Osteocyte (in vitro differentiated cells): ENCODE measurements around the gene FANCC. TPM values are rescaled to one million over a fixed set of nuclear protein-coding genes. Genes with fewer than 3 reads are reported as not detected.

Source experiments
- DNase-seq: peaks from one replicate; pipeline ENCODE4 v3.0.0; 2021; ENCODE audit warnings: mixed read lengths; ENCODE audit not compliant: unreplicated experiment; ENCODE audit errors: extremely low spot score
- H3K27ac Mint-ChIP-seq: one replicate; pipeline ENCODE4 v1.8.0; 2021; ENCODE audit warnings: mild to moderate bottlenecking, mixed read lengths; ENCODE audit not compliant: unreplicated experiment
- H3K27me3 Mint-ChIP-seq: one replicate; pipeline ENCODE4 v1.8.0; 2021; ENCODE audit warnings: mixed read lengths; ENCODE audit not compliant: unreplicated experiment
- H3K36me3 Mint-ChIP-seq: one replicate; pipeline ENCODE4 v1.8.0; 2021; ENCODE audit warnings: mixed read lengths; ENCODE audit not compliant: unreplicated experiment
- H3K4me1 Mint-ChIP-seq: one replicate; pipeline ENCODE4 v1.8.0; 2021; ENCODE audit warnings: mixed read lengths; ENCODE audit not compliant: unreplicated experiment
- H3K4me3 Mint-ChIP-seq: one replicate; pipeline ENCODE4 v1.8.0; 2021; ENCODE audit warnings: mild to moderate bottlenecking, moderate library complexity, mixed read lengths; ENCODE audit not compliant: unreplicated experiment
- H3K9me3 Mint-ChIP-seq: one replicate; pipeline ENCODE4 v1.8.0; 2021; ENCODE audit warnings: mixed read lengths; ENCODE audit not compliant: unreplicated experiment
- total RNA-seq: library from RNA; stranded (reverse); gene quantifications from 2 replicates; pipeline ENCODE4 v1.2.1, GENCODE V29; 2021
- TF ChIP-seq, protein P1 (sequence below): fragments of 200-600 bp; sonication (generic); IDR thresholded peaks from 2 replicates; pipeline ENCODE4 v1.5.0; 2021; ENCODE audit warnings: antibody characterized with exemption, mild to moderate bottlenecking, moderate library complexity

The FANCC gene
- total RNA-seq, 1 donor from 2014 or later = 12.3 TPM

DNA sequence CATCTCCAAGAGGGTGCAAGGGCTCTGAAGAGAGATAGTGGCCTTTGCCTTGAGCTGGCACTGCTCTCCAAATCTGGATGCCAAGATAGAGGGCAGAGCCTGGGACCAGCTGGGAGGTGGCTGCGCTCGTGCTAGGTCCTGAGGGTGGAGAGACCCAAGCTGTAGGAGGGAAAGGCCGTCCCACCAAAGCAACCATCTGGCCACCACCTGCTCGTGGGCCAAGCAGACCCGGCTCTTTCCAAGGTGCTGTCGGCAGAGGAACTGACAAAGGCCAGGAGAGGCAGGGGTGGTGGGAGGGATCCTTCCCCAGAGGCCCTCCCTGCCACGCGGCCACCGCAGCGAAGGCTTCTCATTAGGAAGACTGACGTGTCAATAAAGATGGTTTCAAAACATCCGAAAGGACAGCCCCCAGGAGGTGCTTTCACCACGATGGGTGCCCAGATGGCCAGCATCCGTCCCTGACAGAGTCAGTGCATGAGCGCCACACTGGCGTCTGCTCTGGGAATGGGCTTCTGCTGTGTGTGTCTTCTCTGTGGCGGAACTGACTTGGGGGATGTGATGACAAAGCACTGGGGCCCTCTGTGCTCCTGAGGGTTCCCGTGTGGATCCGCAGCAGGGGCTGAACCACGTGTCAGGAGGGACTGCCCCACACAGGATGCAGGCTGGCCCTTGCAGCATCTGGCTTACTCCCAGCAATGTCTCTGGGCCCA, 213.5 kb downstream of the FANCC start:
- Mint-ChIP-seq H3K4me1 (peaks cover 25% of the 10 kb centered on the region), H3K36me3 (peaks cover 45% of the 10 kb centered on the region), H3K27ac (no peak overlapping the region), H3K4me3 (no peak overlapping the region), H3K9me3 (no peaks in the 10 kb centered on the region), H3K27me3 (no peaks in the 10 kb centered on the region)
- TF ChIP-seq, protein P1, sequence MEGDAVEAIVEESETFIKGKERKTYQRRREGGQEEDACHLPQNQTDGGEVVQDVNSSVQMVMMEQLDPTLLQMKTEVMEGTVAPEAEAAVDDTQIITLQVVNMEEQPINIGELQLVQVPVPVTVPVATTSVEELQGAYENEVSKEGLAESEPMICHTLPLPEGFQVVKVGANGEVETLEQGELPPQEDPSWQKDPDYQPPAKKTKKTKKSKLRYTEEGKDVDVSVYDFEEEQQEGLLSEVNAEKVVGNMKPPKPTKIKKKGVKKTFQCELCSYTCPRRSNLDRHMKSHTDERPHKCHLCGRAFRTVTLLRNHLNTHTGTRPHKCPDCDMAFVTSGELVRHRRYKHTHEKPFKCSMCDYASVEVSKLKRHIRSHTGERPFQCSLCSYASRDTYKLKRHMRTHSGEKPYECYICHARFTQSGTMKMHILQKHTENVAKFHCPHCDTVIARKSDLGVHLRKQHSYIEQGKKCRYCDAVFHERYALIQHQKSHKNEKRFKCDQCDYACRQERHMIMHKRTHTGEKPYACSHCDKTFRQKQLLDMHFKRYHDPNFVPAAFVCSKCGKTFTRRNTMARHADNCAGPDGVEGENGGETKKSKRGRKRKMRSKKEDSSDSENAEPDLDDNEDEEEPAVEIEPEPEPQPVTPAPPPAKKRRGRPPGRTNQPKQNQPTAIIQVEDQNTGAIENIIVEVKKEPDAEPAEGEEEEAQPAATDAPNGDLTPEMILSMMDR = no peak
- no peak for DNase-seq

DNA sequence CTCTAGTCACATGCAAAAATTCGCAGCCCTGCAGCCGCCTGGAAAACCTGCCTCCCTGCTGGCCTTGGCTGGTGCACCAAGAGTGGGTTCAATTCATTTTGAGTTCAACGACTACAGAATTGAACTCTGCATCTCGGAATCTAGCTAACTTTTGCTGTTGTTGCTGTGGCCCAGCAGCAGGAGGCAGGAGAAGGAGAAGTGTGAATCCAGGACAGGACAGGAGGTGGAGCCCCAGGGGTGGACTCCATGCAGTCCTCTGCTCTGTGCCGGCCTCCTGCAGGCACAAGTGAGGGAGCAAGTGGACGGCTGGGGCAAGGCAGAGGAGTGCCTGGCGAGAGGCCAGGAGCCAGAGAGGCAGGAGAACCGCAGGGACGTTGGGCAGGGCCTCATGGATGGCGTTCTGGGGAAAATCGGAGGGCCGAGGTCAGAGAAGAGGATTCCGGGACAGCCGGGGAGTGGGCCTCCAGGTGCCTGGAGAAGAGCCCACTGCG, 214.2 kb downstream of the FANCC start:
- H3K4me1 Mint-ChIP-seq = peaks cover 25% of the 10 kb centered on the region

DNA sequence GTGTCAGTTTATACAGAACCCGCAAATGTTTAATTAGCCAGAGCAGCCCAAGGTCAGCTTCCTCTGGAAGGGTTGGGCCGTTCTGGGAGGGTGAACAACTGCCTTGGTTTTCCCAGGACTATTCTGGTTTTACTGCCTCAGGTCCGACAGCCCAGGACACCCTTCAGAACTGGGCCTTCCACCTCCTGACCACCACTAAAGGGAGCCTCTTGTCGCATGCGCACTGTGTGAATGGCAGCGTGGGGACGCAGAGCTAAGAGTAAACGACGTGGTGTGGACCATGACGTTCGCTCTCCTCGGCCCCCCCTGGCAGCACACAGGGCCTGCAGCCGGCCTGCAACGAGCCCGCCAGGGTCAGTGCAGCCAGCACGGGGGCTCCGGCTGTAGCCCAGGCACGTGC, 214.9 kb downstream of the FANCC start:
- peaks cover 29% of the 10 kb centered on the region for H3K4me1 Mint-ChIP-seq
- no peaks in the 10 kb centered on the region for H3K27me3 Mint-ChIP-seq
- TF ChIP-seq, protein P1 = no peak
- H3K27ac Mint-ChIP-seq = no peak overlapping the region
- H3K36me3 Mint-ChIP-seq = peaks cover 42% of the 10 kb centered on the region
- DNase-seq = no peak
- H3K9me3 Mint-ChIP-seq = no peaks in the 10 kb centered on the region
- no peak overlapping the region for H3K4me3 Mint-ChIP-seq

More for the DNA sequence above, 214.2 kb downstream of the FANCC start:
- Mint-ChIP-seq H3K36me3 (peaks cover 38% of the 10 kb centered on the region), H3K27me3 (no peaks in the 10 kb centered on the region), H3K9me3 (no peaks in the 10 kb centered on the region), H3K27ac (no peak overlapping the region), H3K4me3 (no peak overlapping the region)
- TF ChIP-seq, protein P1 = no peak
- DNase-seq = no peak

DNA sequence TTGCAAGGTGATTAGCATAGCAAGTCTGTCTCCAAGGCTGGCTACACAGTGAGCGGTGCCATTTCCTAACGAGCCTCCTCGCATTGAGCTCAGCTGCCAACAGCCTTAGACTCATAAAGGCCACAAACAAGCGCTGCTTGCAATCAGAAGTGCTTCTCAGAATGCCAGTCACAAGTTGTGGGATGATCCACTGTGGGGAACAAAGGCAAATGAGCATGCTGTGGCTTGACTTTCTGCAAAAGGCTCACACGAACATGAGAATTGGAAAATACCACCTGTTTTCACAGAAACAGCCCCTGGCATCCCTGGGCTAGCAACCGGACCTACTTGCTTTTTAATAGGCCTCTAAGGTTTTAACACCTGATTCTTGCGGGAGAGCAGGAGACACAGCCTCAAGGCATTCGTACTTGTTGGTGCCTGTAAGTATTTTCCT, 215.5 kb downstream of the FANCC start:
- DNase-seq = no peak
- Mint-ChIP-seq H3K36me3 (peaks cover 39% of the 10 kb centered on the region), H3K27ac (no peak overlapping the region), H3K4me3 (no peak overlapping the region), H3K27me3 (no peaks in the 10 kb centered on the region), H3K4me1 (peaks cover 25% of the 10 kb centered on the region), H3K9me3 (no peaks in the 10 kb centered on the region)
- TF ChIP-seq, protein P1 = no peak

DNA sequence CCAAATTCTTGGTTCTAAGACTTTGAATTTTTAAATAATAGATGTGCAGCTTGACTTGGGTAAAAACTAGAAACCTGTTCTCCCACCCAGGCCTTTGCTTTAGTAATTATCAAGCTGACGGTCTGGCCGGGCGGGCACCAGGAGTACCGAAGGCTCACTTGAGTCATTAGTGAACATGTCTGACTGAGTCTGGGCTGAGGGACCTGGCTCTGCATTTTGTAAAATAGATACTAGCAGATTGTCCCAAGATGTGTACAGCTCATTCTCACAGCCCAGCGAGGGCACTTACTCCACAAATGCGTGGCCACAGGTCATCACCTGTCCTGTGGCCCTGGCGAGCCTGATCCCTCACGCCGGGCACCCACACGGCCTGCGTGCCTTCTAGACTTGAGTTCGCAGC, 216.2 kb downstream of the FANCC start:
- no peak for DNase-seq
- Mint-ChIP-seq H3K4me3 (no peak overlapping the region), H3K27ac (no peak overlapping the region), H3K36me3 (peaks cover 35% of the 10 kb centered on the region), H3K27me3 (no peaks in the 10 kb centered on the region), H3K4me1 (peaks cover 23% of the 10 kb centered on the region), H3K9me3 (no peaks in the 10 kb centered on the region)
- TF ChIP-seq, protein P1 = no peak
